GM23338 (cell line): Measurements from ENCODE around the gene RWDD4. TPM values are rescaled to one million over a fixed set of nuclear protein-coding genes. Genes with fewer than 3 reads are reported as not detected.
A peak's percentile ranks its signal among the peaks of the same experiment; 100 is the strongest.

Source experiments
- ATAC-seq: fragments of 200-7000 bp; cut with Tn5 transposase; 3 replicates; pipeline ENCODE4 v1.9.1; 2020
- DNase-seq: peaks from one replicate; pipeline ENCODE4 v3.0.0-alpha.2; 2015; ENCODE audit warnings: low spot score
- H2AFZ ChIP-seq: fragments of 200-600 bp; sonication (generic); 2 replicates; pipeline ENCODE4 v1.8.0; 2016; ENCODE audit warnings: antibody characterized with exemption, mild to moderate bottlenecking, moderate library complexity
- H3F3A ChIP-seq: fragments of 200-600 bp; sonication (generic); replicated peaks from 2 replicates; pipeline ENCODE4 v1.8.0; 2017; ENCODE audit warnings: antibody characterized with exemption, mixed run types, low read depth
- H3K27ac ChIP-seq: fragments of 200-600 bp; sonication (generic); 2 replicates; pipeline ENCODE4 v1.6.1; 2016; ENCODE audit warnings: low read depth
- H3K27me3 ChIP-seq: fragments of 200-600 bp; sonication (generic); 2 replicates; pipeline ENCODE4 v1.8.0; 2016; ENCODE audit warnings: mild to moderate bottlenecking, mixed run types, moderate library complexity; ENCODE audit not compliant: insufficient read depth
- H3K36me3 ChIP-seq: fragments of 200-600 bp; sonication (generic); 2 replicates; pipeline ENCODE4 v1.8.0; 2016; ENCODE audit warnings: mild to moderate bottlenecking; ENCODE audit not compliant: insufficient read depth
- H3K4me1 ChIP-seq: fragments of 200-600 bp; sonication (generic); 2 replicates; pipeline ENCODE4 v1.8.0; 2016; ENCODE audit warnings: mild to moderate bottlenecking, moderate library complexity; ENCODE audit not compliant: insufficient read depth
- H3K4me2 ChIP-seq: fragments of 200-600 bp; sonication (generic); 2 replicates; pipeline ENCODE4 v1.7.1; 2017; ENCODE audit warnings: mixed run types
- H3K4me3 ChIP-seq: fragments of 200-600 bp; sonication (generic); 2 replicates; pipeline ENCODE4 v1.6.1; 2016; ENCODE audit warnings: mixed run types
- H3K79me2 ChIP-seq: fragments of 200-600 bp; sonication (generic); replicated peaks from 2 replicates; pipeline ENCODE4 v1.8.0; 2017; ENCODE audit warnings: mild to moderate bottlenecking; ENCODE audit not compliant: insufficient read depth
- H3K9me2 ChIP-seq: fragments of 200-600 bp; sonication (generic); 2 replicates; pipeline ENCODE4 v1.8.0; 2017; ENCODE audit not compliant: insufficient read depth
- H4K20me1 ChIP-seq: fragments of 200-600 bp; sonication (generic); replicated peaks from 2 replicates; pipeline ENCODE4 v1.8.0; 2017; ENCODE audit warnings: mild to moderate bottlenecking; ENCODE audit not compliant: insufficient read depth
- H3K27ac Mint-ChIP-seq: 2 replicates; pipeline ENCODE4 v1.8.0; 2020; ENCODE audit warnings: inconsistent platforms, mild to moderate bottlenecking, moderate library complexity, mixed read lengths
- H3K27me3 Mint-ChIP-seq: 3 replicates; pipeline ENCODE4 v1.8.0; 2022; ENCODE audit warnings: low read depth, mild to moderate bottlenecking, moderate library complexity, mixed read lengths, inconsistent platforms; ENCODE audit not compliant: insufficient read depth, poor library complexity
- H3K36me3 Mint-ChIP-seq: 3 replicates; pipeline ENCODE4 v1.8.0; 2021; ENCODE audit warnings: low read depth, mild to moderate bottlenecking, inconsistent platforms, moderate library complexity, mixed read lengths
- H3K4me1 Mint-ChIP-seq: 3 replicates; pipeline ENCODE4 v1.8.0; 2020; ENCODE audit warnings: mild to moderate bottlenecking, inconsistent platforms, mixed read lengths
- H3K4me3 Mint-ChIP-seq: 3 replicates; pipeline ENCODE4 v1.8.0; 2021; ENCODE audit warnings: moderate library complexity, mild to moderate bottlenecking, inconsistent platforms, mixed read lengths
- H3K9me3 Mint-ChIP-seq: 3 replicates; pipeline ENCODE4 v1.8.0; 2020; ENCODE audit warnings: moderate library complexity, mild to moderate bottlenecking, inconsistent platforms, mixed read lengths
- CREB1 ChIP-seq: fragments of 250-450 bp; sonication (Bioruptor Pico); IDR thresholded peaks from 2 replicates; pipeline ENCODE4 v1.5.0; 2020; ENCODE audit warnings: low read depth, mild to moderate bottlenecking, moderate library complexity
- CTCF ChIP-seq, 2 experiments: fragments of 200-600 bp in 1 of 2; sonication (generic) in 1 of 2; conservative IDR thresholded peaks; 2 replicates each; pipeline versions ENCODE4 v1.5.1 to v1.6.1; 2016 to 2017; ENCODE audit warnings: antibody characterized with exemption in 2 of 2, low read depth in 2 of 2, mild to moderate bottlenecking in 2 of 2, moderate library complexity in 1 of 2
- EZH2 ChIP-seq: fragments of 200-600 bp; sonication (generic); IDR thresholded peaks from one replicate; pipeline ENCODE4 v1.8.0; 2017; ENCODE audit warnings: antibody characterized with exemption, mild to moderate bottlenecking, low read depth; ENCODE audit not compliant: unreplicated experiment
- EZH2phosphoT487 ChIP-seq: fragments of 200-600 bp; sonication (generic); IDR thresholded peaks from one replicate; pipeline ENCODE4 v1.8.1; 2018; ENCODE audit warnings: antibody characterized with exemption; ENCODE audit not compliant: unreplicated experiment
- JUNB ChIP-seq: IDR thresholded peaks from one replicate; pipeline ENCODE4 v1.6.1; 2016; ENCODE audit warnings: antibody characterized with exemption; ENCODE audit not compliant: unreplicated experiment
- NANOG ChIP-seq: IDR thresholded peaks from 2 replicates; pipeline ENCODE4 v1.6.1; 2016; ENCODE audit warnings: antibody characterized with exemption, borderline replicate concordance
- POLR2AphosphoS5 ChIP-seq: IDR thresholded peaks from 2 replicates; pipeline ENCODE4 v1.6.1; 2016; ENCODE audit warnings: antibody characterized with exemption, low read depth
- STAT1 ChIP-seq: IDR thresholded peaks from one replicate; pipeline ENCODE4 v1.6.1; 2016; ENCODE audit warnings: antibody characterized with exemption; ENCODE audit not compliant: unreplicated experiment
- ZNF114 ChIP-seq: fragments of 250-450 bp; sonication (Bioruptor Pico); IDR thresholded peaks from 2 replicates; pipeline ENCODE4 v1.5.0; 2020; ENCODE audit warnings: mild to moderate bottlenecking, moderate library complexity
- ZNF331 ChIP-seq: fragments of 250-450 bp; sonication (Bioruptor Pico); IDR thresholded peaks from 2 replicates; pipeline ENCODE4 v1.5.0; 2020; ENCODE audit warnings: low read depth, mild to moderate bottlenecking, moderate library complexity
- ZNF462 ChIP-seq: fragments of 250-450 bp; sonication (Bioruptor Pico); IDR thresholded peaks from 2 replicates; pipeline ENCODE4 v1.5.0; 2020; ENCODE audit warnings: mild to moderate bottlenecking, moderate library complexity
- polyA plus RNA-seq: library from polyadenylated mRNA; unstranded; fragments of >200 nt; fragmentation: Nextera tagmentation; extraction: Ambion mirVana; gene quantifications from 2 replicates; pipeline ENCODE4 v1.2.1, GENCODE V29; 2016
- total RNA-seq: library from RNA; depleted of rRNA; stranded (reverse); fragments of >200 nt; shearing (Covaris generic); gene quantifications from 2 replicates; pipeline ENCODE4 v1.2.3, GENCODE V29; 2014

RWDD4 gene
- total and polyA plus RNA-seq, 2 experiments from 2014 or later = 22.4 to 28.9 TPM

- TF ChIP-seq ZNF114 (CRISPR knock-in tag) (no peak), CTCF (conservative IDR thresholded peaks at IDR 0.05; ENCODE audit: low read depth in 2 of 2) (no peak), EZH2 (no peak), EZH2phosphoT487 (no peak), ZNF331 (CRISPR knock-in tag) (no peak), STAT1 (no peak), POLR2AphosphoS5 (no peak)
Measured at GRCh38 chr4:183621875-183622274, 37.1 kb downstream of the RWDD4 start (continued).

- DNase-seq (no peak), ATAC-seq (no peak)
- Histone ChIP-seq H3K4me1 (no peaks in the 10 kb centered on the region), H3K27me3 (no peaks in the 10 kb centered on the region), H3K36me3 (no peaks in the 10 kb centered on the region), H3K9me2 (no peaks in the 10 kb centered on the region), H3K27ac (no peak overlapping the region), H3F3A (no peaks in the 10 kb centered on the region), H3K4me2 (no peak overlapping the region), H2AFZ (no peak overlapping the region; the same call in 1 of the 2 replicates), H3K4me3 (no peak overlapping the region), H3K79me2 (no peaks in the 10 kb centered on the region), H4K20me1 (no peaks in the 10 kb centered on the region)
- Mint-ChIP-seq H3K4me3 (no peak overlapping the region), H3K27ac (no peak overlapping the region), H3K4me1 (no peaks in the 10 kb centered on the region), H3K9me3 (no peaks in the 10 kb centered on the region), H3K27me3 (no peaks in the 10 kb centered on the region), H3K36me3 (no peaks in the 10 kb centered on the region)
- TF ChIP-seq ZNF114 (CRISPR knock-in tag) (no peak), CTCF (conservative IDR thresholded peaks at IDR 0.05; ENCODE audit: low read depth in 2 of 2) (no peak), STAT1 (no peak), CREB1 (CRISPR knock-in tag) (no peak), EZH2phosphoT487 (no peak), ZNF331 (CRISPR knock-in tag) (no peak), NANOG (no peak), POLR2AphosphoS5 (no peak), JUNB (no peak)
Measured at GRCh38 chr4:183620421-183620820, 38.6 kb downstream of the RWDD4 start.

GRCh38 chr4:183618681-183619080 is 40.3 kb downstream of the RWDD4 start:
- ATAC-seq (no peak), DNase-seq (no peak)
- no peaks in the 10 kb centered on the region for H3F3A ChIP-seq
- no peaks in the 10 kb centered on the region for H3K36me3 ChIP-seq
- H3K27ac ChIP-seq = no peak overlapping the region
- no peaks in the 10 kb centered on the region for H3K79me2 ChIP-seq
- no peak overlapping the region for H3K4me3 ChIP-seq
- H2AFZ ChIP-seq = peak overlapping the region; percentile 31; the same call in 1 of the 2 replicates
- H3K27me3 Mint-ChIP-seq = no peaks in the 10 kb centered on the region
- no peaks in the 10 kb centered on the region for H3K4me1 ChIP-seq
- H3K27ac Mint-ChIP-seq = no peak overlapping the region
- no peak overlapping the region for H3K4me2 ChIP-seq
- H3K27me3 ChIP-seq = no peaks in the 10 kb centered on the region
- no peaks in the 10 kb centered on the region for H4K20me1 ChIP-seq
- H3K9me2 ChIP-seq = no peaks in the 10 kb centered on the region
- no peaks in the 10 kb centered on the region for H3K36me3 Mint-ChIP-seq
- H3K4me3 Mint-ChIP-seq = no peak overlapping the region
- H3K9me3 Mint-ChIP-seq = no peaks in the 10 kb centered on the region
- H3K4me1 Mint-ChIP-seq = no peaks in the 10 kb centered on the region; the same call in 2 of the 3 replicates
- no peak for TF ChIP-seq EZH2
- no peak for TF ChIP-seq ZNF462
- TF ChIP-seq EZH2phosphoT487 = no peak
